H9 (cell line): ENCODE data around the gene SELENOS. TPM values are rescaled to one million over a fixed set of nuclear protein-coding genes. Genes with fewer than 3 reads are reported as not detected.

Experiments
- DNase-seq: peaks from one replicate; pipeline ENCODE4 v3.0.0-alpha.2; 2017
- H2AFZ ChIP-seq: one replicate; pipeline ENCODE4 v1.6.1; 2013; ENCODE audit warnings: mild to moderate bottlenecking, low read length, control low read depth, moderate library complexity
- H2AK5ac ChIP-seq: 2 replicates; pipeline ENCODE4 v1.6.1; 2013; ENCODE audit warnings: low read length, control low read depth, mixed read lengths; ENCODE audit not compliant: insufficient read length
- H2BK120ac ChIP-seq: one replicate; pipeline ENCODE4 v1.6.1; 2013; ENCODE audit warnings: low read depth, mild to moderate bottlenecking, low read length, control low read depth, inconsistent platforms; ENCODE audit not compliant: poor library complexity, severe bottlenecking
- H2BK12ac ChIP-seq: 2 replicates; pipeline ENCODE4 v1.6.1; 2013; ENCODE audit warnings: low read length, control low read depth, mixed read lengths, low read depth; ENCODE audit not compliant: insufficient read length
- H2BK15ac ChIP-seq: 2 replicates; pipeline ENCODE4 v1.6.1; 2013; ENCODE audit warnings: low read depth, low read length, control low read depth
- H2BK20ac ChIP-seq: one replicate; pipeline ENCODE4 v1.6.1; 2013; ENCODE audit warnings: low read depth, mild to moderate bottlenecking, low read length, control low read depth, inconsistent platforms; ENCODE audit not compliant: poor library complexity, severe bottlenecking
- H2BK5ac ChIP-seq: 2 replicates; pipeline ENCODE4 v1.6.1; 2013; ENCODE audit warnings: low read length, control low read depth, mixed read lengths; ENCODE audit not compliant: insufficient read length
- H3K14ac ChIP-seq: 2 replicates; pipeline ENCODE4 v1.6.1; 2013; ENCODE audit warnings: low read length, control low read depth; ENCODE audit not compliant: insufficient read depth
- H3K18ac ChIP-seq: 2 replicates; pipeline ENCODE4 v1.6.1; 2013; ENCODE audit warnings: low read depth, mild to moderate bottlenecking, mixed read lengths, low read length, control low read depth; ENCODE audit not compliant: insufficient read length
- H3K23ac ChIP-seq: 2 replicates; pipeline ENCODE4 v1.6.1; 2013; ENCODE audit warnings: low read length, control low read depth, mixed read lengths, low read depth; ENCODE audit not compliant: insufficient read length
- H3K23me2 ChIP-seq: 2 replicates; pipeline ENCODE4 v1.6.1; 2013; ENCODE audit warnings: low read depth, mild to moderate bottlenecking, mixed read lengths, low read length, control low read depth; ENCODE audit not compliant: insufficient read length, poor library complexity, severe bottlenecking
- H3K27ac ChIP-seq: 2 replicates; pipeline ENCODE4 v1.5.1; 2013; ENCODE audit warnings: low read length, control low read depth, mixed read lengths, low read depth; ENCODE audit not compliant: insufficient read length
- H3K27me3 ChIP-seq: 2 replicates; pipeline ENCODE4 v1.6.1; 2013; ENCODE audit warnings: low read length, control low read depth, inconsistent platforms; ENCODE audit not compliant: insufficient read depth
- H3K4ac ChIP-seq: 2 replicates; pipeline ENCODE4 v1.6.1; 2013; ENCODE audit warnings: low read depth, mild to moderate bottlenecking, control low read depth, inconsistent platforms, low read length, moderate library complexity
- H3K4me1 ChIP-seq: 2 replicates; pipeline ENCODE4 v1.6.1; 2013; ENCODE audit warnings: low read length, control low read depth, inconsistent platforms; ENCODE audit not compliant: insufficient read depth
- H3K4me2 ChIP-seq: 2 replicates; pipeline ENCODE4 v1.6.1; 2013; ENCODE audit warnings: low read length, control low read depth, mixed read lengths; ENCODE audit not compliant: insufficient read length, insufficient read depth
- H3K56ac ChIP-seq: 2 replicates; pipeline ENCODE4 v1.6.1; 2013; ENCODE audit warnings: low read depth, mild to moderate bottlenecking, mixed read lengths, low read length, control low read depth; ENCODE audit not compliant: insufficient read length
- H3K79me1 ChIP-seq: 2 replicates; pipeline ENCODE4 v1.6.1; 2013; ENCODE audit warnings: low read depth, mild to moderate bottlenecking, moderate library complexity, low read length, control low read depth, inconsistent platforms; ENCODE audit not compliant: insufficient read depth, poor library complexity, severe bottlenecking
- H3K79me2 ChIP-seq: 2 replicates; pipeline ENCODE4 v1.6.1; 2013; ENCODE audit warnings: low read length, control low read depth, inconsistent platforms; ENCODE audit not compliant: insufficient read depth
- H3K9ac ChIP-seq: 2 replicates; pipeline ENCODE4 v1.6.1; 2013; ENCODE audit warnings: low read length, control low read depth, mixed read lengths; ENCODE audit not compliant: insufficient read length; ENCODE audit errors: extremely low read depth
- H3K9me3 ChIP-seq: one replicate; pipeline ENCODE4 v1.6.1; 2013; ENCODE audit warnings: low read depth, low read length, inconsistent platforms; ENCODE audit not compliant: control insufficient read depth
- H3T11ph ChIP-seq: one replicate; pipeline ENCODE4 v1.6.1; 2013; ENCODE audit warnings: mild to moderate bottlenecking, low read length, control low read depth, inconsistent platforms
- H4K20me1 ChIP-seq: one replicate; pipeline ENCODE4 v1.6.1; 2013; ENCODE audit not compliant: control insufficient read depth, insufficient read length, insufficient read depth
- H4K5ac ChIP-seq: 2 replicates; pipeline ENCODE4 v1.6.1; 2013; ENCODE audit warnings: low read depth, mild to moderate bottlenecking, mixed read lengths, low read length, control low read depth; ENCODE audit not compliant: insufficient read length
- H4K8ac ChIP-seq: replicated peaks from 2 replicates; pipeline ENCODE4 v1.6.1; 2013; ENCODE audit warnings: low read length, control low read depth, mixed read lengths, low read depth; ENCODE audit not compliant: insufficient read length
- H4K91ac ChIP-seq: 2 replicates; pipeline ENCODE4 v1.6.1; 2013; ENCODE audit warnings: low read depth, mild to moderate bottlenecking, moderate library complexity, mixed read lengths, low read length, control low read depth; ENCODE audit not compliant: insufficient read length
- H3K27ac Mint-ChIP-seq, 3 experiments: 2 replicates in 2 of 3; 3 replicates in 1 of 3; pipeline ENCODE4 v1.8.0; 2020 to 2021; ENCODE audit warnings: mixed read lengths in 3 of 3, mild to moderate bottlenecking in 1 of 3, moderate library complexity in 1 of 3
- H3K27me3 Mint-ChIP-seq: 2 replicates; pipeline ENCODE4 v1.8.0; 2021; ENCODE audit warnings: low read depth, mild to moderate bottlenecking, moderate library complexity, mixed read lengths
- H3K36me3 Mint-ChIP-seq, 3 experiments: 2 replicates in 2 of 3; 3 replicates in 1 of 3; pipeline ENCODE4 v1.8.0; 2020 to 2021; ENCODE audit warnings: low read depth in 3 of 3, mixed read lengths in 3 of 3; ENCODE audit not compliant: insufficient read depth in 1 of 3
- H3K4me1 Mint-ChIP-seq, 2 experiments: 2 replicates each; pipeline ENCODE4 v1.8.0; 2020; ENCODE audit warnings: mixed read lengths in 2 of 2
- H3K4me3 Mint-ChIP-seq, 2 experiments: 2 replicates in 1 of 2; 3 replicates in 1 of 2; pipeline ENCODE4 v1.8.0; 2020 to 2021; ENCODE audit warnings: mild to moderate bottlenecking in 2 of 2, mixed read lengths in 2 of 2, moderate library complexity in 1 of 2
- H3K9me3 Mint-ChIP-seq, 2 experiments: 2 replicates in 1 of 2; 3 replicates in 1 of 2; pipeline ENCODE4 v1.8.0; 2020; ENCODE audit warnings: mild to moderate bottlenecking in 2 of 2, mixed read lengths in 2 of 2, moderate library complexity in 1 of 2
- WGBS: extraction: QIAGEN DNeasy Blood & Tissue Kit; methylation state at CpG from one replicate; pipeline ENCODE4 v1.1.7; 2013; ENCODE audit warnings: missing lambda C conversion rate, low lambda C conversion rate, mixed read lengths; ENCODE audit not compliant: insufficient read length; ENCODE audit errors: extremely low coverage; 5-methylcytosine and 5-hydroxymethylcytosine counted together
- total RNA-seq: library from RNA; stranded (reverse); gene quantifications from 2 replicates; pipeline ENCODE4 v1.2.1, GENCODE V29; 2021
- TF ChIP-seq, protein P1 (sequence below): fragments of 200-600 bp; sonication (generic); conservative IDR thresholded peaks from 3 replicates; pipeline ENCODE4 v1.8.0; 2021; ENCODE audit warnings: antibody characterized with exemption, mild to moderate bottlenecking

Gene SELENOS
- total RNA-seq, 1 experiment from 2014 or later, result 57.7 TPM

DNA sequence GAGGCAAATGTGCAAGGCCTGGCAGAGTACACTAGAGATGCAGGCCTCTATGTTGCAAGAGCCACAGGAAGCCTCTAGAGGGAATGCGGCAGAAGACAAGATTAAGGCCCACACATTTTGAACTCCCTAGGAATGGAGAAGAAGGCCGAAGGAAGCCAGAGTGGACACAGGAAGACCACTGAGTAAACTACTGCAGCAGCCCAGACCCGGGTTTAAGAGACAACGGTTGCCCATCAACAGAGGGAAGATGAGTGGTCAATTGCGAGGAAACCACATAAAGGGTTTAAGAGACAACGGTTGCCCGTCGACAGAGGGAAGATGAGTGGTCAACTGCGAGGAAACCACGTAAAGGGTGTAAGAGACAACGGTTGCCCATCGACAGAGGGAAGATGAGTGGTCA, 40.0 kb downstream of the SELENOS start:
- Histone ChIP-seq H3K79me1 (peaks cover 3% of the 10 kb centered on the region), H3K27me3 (no peaks in the 10 kb centered on the region), H4K20me1 (no peaks in the 10 kb centered on the region), H3K4me1 (peaks cover 7% of the 10 kb centered on the region), H2BK12ac (no peak overlapping the region), H3T11ph (no peak overlapping the region), H3K4ac (no peak overlapping the region), H3K14ac (no peak overlapping the region), H3K23ac (no peak overlapping the region), H2AK5ac (no peak overlapping the region), H4K91ac (no peak overlapping the region), H3K27ac (no peak overlapping the region), H2BK5ac (no peak overlapping the region), H2BK120ac (no peak overlapping the region), H3K79me2 (peaks cover 68% of the 10 kb centered on the region), H2AFZ (no peak overlapping the region), H3K9me3 (no peaks in the 10 kb centered on the region), H2BK20ac (no peak overlapping the region), H4K8ac (no peak overlapping the region), H4K5ac (no peak overlapping the region), H2BK15ac (no peak overlapping the region), H3K9ac (no peak overlapping the region), H3K56ac (no peak overlapping the region), H3K4me2 (no peak overlapping the region), H3K23me2 (no peaks in the 10 kb centered on the region), H3K18ac (no peak overlapping the region)
- no CpG with 5 or more reads among the region's 12 CpGs for WGBS
- Mint-ChIP-seq H3K27me3 (no peaks in the 10 kb centered on the region), H3K27ac (no peak overlapping the region), H3K4me1 (peaks cover 32 to 34% of the 10 kb centered on the region in 2 experiments), H3K4me3 (no peak overlapping the region), H3K36me3 (peaks cover 26 to 34% (median 31%) of the 10 kb centered on the region in 3 experiments), H3K9me3 (no peaks in the 10 kb centered on the region)
- TF ChIP-seq, protein P1, sequence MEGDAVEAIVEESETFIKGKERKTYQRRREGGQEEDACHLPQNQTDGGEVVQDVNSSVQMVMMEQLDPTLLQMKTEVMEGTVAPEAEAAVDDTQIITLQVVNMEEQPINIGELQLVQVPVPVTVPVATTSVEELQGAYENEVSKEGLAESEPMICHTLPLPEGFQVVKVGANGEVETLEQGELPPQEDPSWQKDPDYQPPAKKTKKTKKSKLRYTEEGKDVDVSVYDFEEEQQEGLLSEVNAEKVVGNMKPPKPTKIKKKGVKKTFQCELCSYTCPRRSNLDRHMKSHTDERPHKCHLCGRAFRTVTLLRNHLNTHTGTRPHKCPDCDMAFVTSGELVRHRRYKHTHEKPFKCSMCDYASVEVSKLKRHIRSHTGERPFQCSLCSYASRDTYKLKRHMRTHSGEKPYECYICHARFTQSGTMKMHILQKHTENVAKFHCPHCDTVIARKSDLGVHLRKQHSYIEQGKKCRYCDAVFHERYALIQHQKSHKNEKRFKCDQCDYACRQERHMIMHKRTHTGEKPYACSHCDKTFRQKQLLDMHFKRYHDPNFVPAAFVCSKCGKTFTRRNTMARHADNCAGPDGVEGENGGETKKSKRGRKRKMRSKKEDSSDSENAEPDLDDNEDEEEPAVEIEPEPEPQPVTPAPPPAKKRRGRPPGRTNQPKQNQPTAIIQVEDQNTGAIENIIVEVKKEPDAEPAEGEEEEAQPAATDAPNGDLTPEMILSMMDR, result no peak
- no peak for DNase-seq
